ENCODE measurements around the gene LRRC36.

LRRC36 gene

GRCh38 chr16:67389911-67390815 is 63.5 kb downstream of the LRRC36 start:
- peak; percentile 78 for DNase-seq (ENCODE audit: low spot score)

- DNase-seq (ENCODE audit: low spot score): peak; percentile 39
Measured at GRCh38 chr16:67390816-67391423, 64.3 kb downstream of the LRRC36 start.

GRCh38 chr16:67391424-67392300 is 65.0 kb downstream of the LRRC36 start:
- peak; percentile 98 for DNase-seq (ENCODE audit: low spot score)

GRCh38 chr16:67392301-67393059 is 65.9 kb downstream of the LRRC36 start:
- no peak for DNase-seq (ENCODE audit: low spot score)

- DNase-seq (ENCODE audit: low spot score): peak; percentile 88
Measured at GRCh38 chr16:67393111-67393787, 66.6 kb downstream of the LRRC36 start, which contains the start of gene TPPP3. Gene TPPP3 (minus strand): TSS chr16:67393498. CDS start chr16:67391111, 2,387 bp downstream.

- no peak for DNase-seq (ENCODE audit: low spot score)
Measured at GRCh38 chr16:67393788-67394154, 67.2 kb downstream of the LRRC36 start.

- no peak for DNase-seq (ENCODE audit: low spot score)
Measured at GRCh38 chr16:67394155-67395104, 67.8 kb downstream of the LRRC36 start.

- no peak for DNase-seq (ENCODE audit: low spot score)
Measured at GRCh38 chr16:67395105-67395457, 68.5 kb downstream of the LRRC36 start.

GRCh38 chr16:67395458-67396158 is 69.0 kb downstream of the LRRC36 start:
- DNase-seq (ENCODE audit: low spot score): no peak

- DNase-seq (ENCODE audit: low spot score): peak; percentile 57
Measured at GRCh38 chr16:67396159-67397035, 69.8 kb downstream of the LRRC36 start.

- no peak for DNase-seq (ENCODE audit: low spot score)
Measured at GRCh38 chr16:67397036-67397801, 70.6 kb downstream of the LRRC36 start.

- no peak for DNase-seq (ENCODE audit: low spot score)
Measured at GRCh38 chr16:67397812-67398545, 71.4 kb downstream of the LRRC36 start.

- no peak for DNase-seq (ENCODE audit: low spot score)
Measured at GRCh38 chr16:67398546-67399217, 72.1 kb downstream of the LRRC36 start.

GRCh38 chr16:67399218-67399733 is 72.7 kb downstream of the LRRC36 start:
- no peak for DNase-seq (ENCODE audit: low spot score)

GRCh38 chr16:67399749-67400704 is 73.4 kb downstream of the LRRC36 start:
- DNase-seq (ENCODE audit: low spot score): no peak

Data from putamen (tissue), 1 donor.